HG03571 (cell line): ENCODE measurements around the gene SMIM38.

Source experiments
- ATAC-seq: cut with Tn5 transposase; IDR thresholded peaks from one replicate; pipeline ENCODE4 v1.9.1; 2021; ENCODE audit not compliant: unreplicated experiment

Gene SMIM38

GRCh38 chr11:69200331-69201065 is 44.8 kb downstream of the SMIM38 start:
- ATAC-seq, result no peak

DNA sequence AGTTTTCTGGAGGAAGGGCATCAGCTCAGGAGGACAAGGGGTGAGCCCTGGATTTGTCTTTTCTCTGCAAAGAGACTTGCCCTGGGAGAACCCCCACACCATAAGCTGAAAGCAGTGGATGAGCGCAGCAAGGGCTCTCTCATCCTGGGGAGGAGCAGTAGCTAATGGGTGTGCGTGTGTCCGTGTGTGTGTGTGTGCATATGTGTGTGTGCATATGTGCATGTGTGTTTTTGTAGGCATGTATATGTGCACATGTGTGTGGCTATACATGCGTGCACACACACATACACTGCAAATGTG is 45.3 kb downstream of the SMIM38 start:
- no peak for ATAC-seq

DNA sequence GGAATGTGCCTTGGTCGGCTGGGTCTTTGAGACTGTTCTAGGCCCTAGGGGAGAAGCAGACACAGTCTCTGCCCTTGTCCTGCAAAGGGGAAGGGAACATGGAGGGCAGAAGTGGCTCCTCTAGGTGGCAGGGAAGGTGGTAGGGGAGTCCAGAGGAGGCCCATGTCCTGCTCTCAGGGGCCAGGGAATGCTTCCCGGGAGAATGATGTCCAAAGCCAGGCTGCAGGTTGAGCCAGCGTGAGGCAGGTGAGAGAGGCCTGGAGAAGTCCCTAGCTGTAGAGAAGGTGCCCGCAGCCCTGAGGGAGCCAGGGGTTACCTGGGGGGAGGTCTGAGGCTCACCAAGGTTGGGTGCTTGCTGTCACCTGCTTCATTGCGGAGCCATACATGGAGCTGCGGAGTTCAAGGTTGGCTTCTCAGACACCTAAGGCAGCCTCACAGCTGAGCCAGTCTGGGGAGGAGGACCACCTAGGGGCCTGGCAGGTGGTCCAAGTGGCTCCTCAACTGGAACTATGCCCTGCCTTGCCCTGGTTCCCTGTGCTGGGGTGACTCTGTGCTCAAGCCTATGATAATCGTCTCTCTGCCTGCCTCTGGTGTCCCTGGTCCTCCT is 46.1 kb downstream of the SMIM38 start:
- ATAC-seq, result no peak

- ATAC-seq, result no peak
These were observed 46.9 kb downstream of the SMIM38 start for GRCh38 chr11:69202511-69203221.

DNA sequence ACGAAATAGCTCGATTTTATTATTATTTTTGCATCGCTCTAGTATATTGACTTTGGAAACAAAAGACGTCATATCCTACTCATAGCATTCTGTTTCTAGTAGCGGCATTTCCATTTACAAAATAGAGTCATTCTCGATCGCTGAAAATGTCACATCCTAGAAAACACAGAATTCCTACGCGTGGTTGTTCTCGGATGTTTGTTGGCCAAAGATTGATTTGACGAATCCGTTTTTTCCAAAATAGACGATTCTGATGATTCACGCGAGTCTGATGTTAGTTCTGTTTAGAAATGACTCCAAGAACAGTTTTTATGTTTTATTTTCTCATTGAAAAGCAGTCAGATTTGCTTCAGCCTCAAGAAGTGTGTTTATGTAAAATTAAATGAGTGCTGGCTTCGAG is 47.6 kb downstream of the SMIM38 start:
- no peak for ATAC-seq

DNA sequence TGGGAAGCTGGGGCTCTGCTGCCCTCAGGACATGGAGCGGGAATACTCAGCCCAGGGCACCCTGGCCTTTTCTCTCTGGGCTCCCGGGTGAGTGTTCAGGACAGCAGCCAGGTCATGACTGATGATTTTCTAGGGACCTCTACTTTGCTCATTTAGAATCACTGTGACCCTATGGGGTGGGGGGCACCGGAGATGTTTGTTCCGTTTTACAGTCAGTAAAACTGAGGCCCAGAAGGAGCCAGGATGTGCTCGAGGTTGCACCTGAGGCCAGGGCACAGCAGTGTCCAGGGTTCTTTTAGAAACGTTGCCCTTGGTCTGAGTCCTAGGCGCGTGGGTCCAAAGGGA is 48.1 kb downstream of the SMIM38 start:
- no peak for ATAC-seq

DNA sequence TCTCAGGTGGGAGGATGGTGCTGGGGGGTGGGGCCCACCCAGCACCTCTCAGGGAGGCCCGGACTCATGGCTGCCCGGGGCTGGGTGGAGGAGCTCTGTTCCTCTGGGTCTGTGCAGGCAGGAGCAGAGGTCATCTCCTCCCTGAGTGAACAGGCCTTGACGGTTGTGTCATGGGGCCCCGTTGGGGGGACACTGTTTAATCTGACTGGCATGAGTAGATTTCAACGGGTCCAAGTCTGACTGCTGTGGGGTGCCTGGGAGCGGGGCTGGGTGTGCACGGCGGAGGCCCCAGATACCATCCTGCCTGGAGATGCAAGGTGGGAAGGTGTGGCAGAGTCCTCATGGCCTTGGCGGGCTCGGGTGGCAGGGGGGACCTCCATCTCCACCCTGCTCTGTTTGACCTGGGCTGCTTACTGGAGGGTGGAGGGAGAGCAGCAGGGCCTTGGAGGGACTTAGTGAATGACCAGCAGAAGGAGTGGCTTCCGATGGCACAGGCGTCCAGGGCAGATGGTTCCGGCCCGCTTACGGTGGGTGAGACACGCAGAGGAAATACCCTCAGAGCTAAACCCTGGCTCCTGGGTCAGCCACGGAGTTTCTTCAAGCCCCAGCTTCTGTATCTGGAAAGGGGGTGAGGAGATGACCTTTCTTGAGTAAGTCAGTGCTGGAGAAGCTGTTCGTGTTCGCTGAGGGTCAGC is 48.7 kb downstream of the SMIM38 start:
- no peak for ATAC-seq

DNA sequence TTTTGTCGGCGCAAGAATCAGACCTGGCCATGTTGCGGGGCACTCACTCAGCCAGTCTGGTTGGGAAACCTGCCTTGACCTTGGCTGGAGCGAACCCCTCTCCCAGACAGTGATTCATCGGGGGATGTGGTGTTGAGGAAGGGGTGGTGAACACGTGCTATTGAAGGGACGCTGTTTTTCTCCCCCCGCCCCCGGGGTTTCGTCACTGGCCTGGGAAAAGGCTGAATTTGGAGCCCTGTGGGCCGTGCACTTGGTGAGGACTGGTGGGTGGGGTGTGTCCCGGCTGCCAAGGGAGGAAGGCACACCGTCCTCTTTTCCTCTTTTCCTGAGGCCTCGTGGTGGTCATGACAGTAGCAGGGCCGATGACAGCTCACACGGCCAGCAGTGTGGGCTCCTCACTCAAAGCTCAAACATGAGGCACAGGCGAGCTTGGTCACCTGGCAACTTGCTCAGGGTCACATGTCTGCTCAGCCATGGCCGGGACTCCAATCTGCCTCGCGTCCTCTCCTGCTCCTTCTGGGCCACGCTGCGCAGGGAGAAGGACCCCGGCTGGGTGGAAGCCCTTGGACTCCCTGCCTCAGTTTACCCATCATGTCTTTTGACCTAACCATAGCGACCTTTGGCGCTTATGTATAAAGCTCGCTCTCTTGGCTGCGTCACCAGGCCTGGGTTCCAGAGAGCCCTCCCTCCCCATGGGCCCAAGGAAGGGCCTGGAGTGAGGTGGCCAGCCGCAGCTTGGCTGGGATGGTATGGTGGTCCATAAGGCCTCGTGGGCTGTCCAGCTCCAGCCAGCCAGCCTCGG is 49.4 kb downstream of the SMIM38 start:
- no peak for ATAC-seq
